Adrenal gland (tissue), 5 donors: ENCODE measurements around the gene TANC1.

Source experiments
- POLR2A ChIP-seq, 2 donors: fragments of 450-650 bp; IDR thresholded peaks; one replicate each; pipeline ENCODE4 v1.6.1; 2017; ENCODE audit warnings: antibody characterized with exemption in 2 of 2, mild to moderate bottlenecking in 2 of 2, moderate library complexity in 1 of 2
- TF ChIP-seq, protein P1 (sequence below), 6 experiments: fragments of 450-650 bp in 4 of 6; fragments of 200-600 bp in 2 of 6; sonication (generic) in 1 of 6; IDR thresholded peaks; 1 replicate in 5 of 6; 2 replicates in 1 of 6; pipeline versions ENCODE4 v1.5.1 to v1.8.0; 2016 to 2021; ENCODE audit warnings: antibody characterized with exemption in 6 of 6, mild to moderate bottlenecking in 2 of 6, moderate library complexity in 1 of 6
- donor health status: DM: no; HTN: no; CAD: no.

DNA sequence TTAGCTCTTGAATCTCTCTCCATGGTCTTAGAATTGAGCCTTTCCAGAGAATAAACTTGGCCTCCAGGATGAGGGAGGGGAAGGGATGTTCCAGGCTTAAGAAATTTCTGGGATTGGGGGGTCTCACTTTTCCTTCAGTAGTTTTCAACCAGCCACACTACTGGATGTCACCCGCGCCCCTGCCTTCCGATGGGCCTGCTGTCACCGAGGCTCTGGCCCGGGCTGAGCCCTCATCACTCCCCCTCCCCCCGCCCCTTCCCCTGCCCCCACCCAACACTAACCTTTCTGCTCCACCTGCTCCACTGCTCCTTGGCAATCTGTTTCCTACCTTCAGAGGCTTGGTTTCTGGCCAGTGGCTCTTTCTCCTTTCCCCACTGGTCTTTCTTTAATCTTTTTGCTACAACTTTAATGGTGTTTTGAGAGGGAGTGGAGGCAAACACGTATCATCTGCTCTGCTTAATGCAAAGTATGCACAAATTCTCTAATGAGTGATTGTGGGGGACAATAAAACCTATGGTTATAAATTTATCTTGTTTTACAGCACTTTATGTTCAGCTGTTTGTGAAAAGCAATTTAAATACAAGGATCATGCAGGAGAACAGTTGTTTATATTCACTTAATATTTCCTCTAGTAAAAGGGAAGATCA, 162.9 kb downstream of the TANC1 start:
- TF ChIP-seq, protein P1, sequence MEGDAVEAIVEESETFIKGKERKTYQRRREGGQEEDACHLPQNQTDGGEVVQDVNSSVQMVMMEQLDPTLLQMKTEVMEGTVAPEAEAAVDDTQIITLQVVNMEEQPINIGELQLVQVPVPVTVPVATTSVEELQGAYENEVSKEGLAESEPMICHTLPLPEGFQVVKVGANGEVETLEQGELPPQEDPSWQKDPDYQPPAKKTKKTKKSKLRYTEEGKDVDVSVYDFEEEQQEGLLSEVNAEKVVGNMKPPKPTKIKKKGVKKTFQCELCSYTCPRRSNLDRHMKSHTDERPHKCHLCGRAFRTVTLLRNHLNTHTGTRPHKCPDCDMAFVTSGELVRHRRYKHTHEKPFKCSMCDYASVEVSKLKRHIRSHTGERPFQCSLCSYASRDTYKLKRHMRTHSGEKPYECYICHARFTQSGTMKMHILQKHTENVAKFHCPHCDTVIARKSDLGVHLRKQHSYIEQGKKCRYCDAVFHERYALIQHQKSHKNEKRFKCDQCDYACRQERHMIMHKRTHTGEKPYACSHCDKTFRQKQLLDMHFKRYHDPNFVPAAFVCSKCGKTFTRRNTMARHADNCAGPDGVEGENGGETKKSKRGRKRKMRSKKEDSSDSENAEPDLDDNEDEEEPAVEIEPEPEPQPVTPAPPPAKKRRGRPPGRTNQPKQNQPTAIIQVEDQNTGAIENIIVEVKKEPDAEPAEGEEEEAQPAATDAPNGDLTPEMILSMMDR (IDR thresholded peaks at IDR 0.05): no peak
- TF ChIP-seq POLR2A (IDR thresholded peaks at IDR 0.05): no peak
